Mesodermal cell (in vitro differentiated cells): Measurements from ENCODE around the gene TICRR.
"Not testable (repeated sequence)": the region's sequence is repeated elsewhere in the genome, so short reads cannot be mapped to it uniquely, and the experiment has no call there.

Experiments used
- H3K27ac ChIP-seq: 2 replicates; pipeline ENCODE4 v1.7.0; 2013; ENCODE audit warnings: mild to moderate bottlenecking, low read depth, low read length, moderate library complexity; ENCODE audit not compliant: severe bottlenecking
- H3K36me3 ChIP-seq: 2 replicates; pipeline ENCODE4 v1.7.1; 2013; ENCODE audit warnings: mild to moderate bottlenecking, low read length, moderate library complexity; ENCODE audit not compliant: control insufficient read depth, insufficient read depth
- H3K4me1 ChIP-seq: one replicate; pipeline ENCODE4 v1.7.1; 2013; ENCODE audit warnings: mild to moderate bottlenecking, low read length; ENCODE audit not compliant: insufficient read depth, control insufficient read depth, poor library complexity, severe bottlenecking
- H3K4me3 ChIP-seq: 2 replicates; pipeline ENCODE4 v1.7.0; 2013; ENCODE audit warnings: low read length, control low read depth, mild to moderate bottlenecking; ENCODE audit not compliant: insufficient read depth, poor library complexity, severe bottlenecking; ENCODE audit errors: extremely low read depth
- H3K9me3 ChIP-seq: 2 replicates; pipeline ENCODE4 v1.7.1; 2013; ENCODE audit warnings: mild to moderate bottlenecking, low read length, moderate library complexity; ENCODE audit not compliant: control insufficient read depth
- WGBS, 2 experiments: methylation state at CpG; one replicate each; pipeline ENCODE4 v1.1.5; 2013; ENCODE audit warnings: missing lambda C conversion rate in 2 of 2; ENCODE audit not compliant: insufficient coverage in 2 of 2; 5-methylcytosine and 5-hydroxymethylcytosine counted together

Gene TICRR

DNA sequence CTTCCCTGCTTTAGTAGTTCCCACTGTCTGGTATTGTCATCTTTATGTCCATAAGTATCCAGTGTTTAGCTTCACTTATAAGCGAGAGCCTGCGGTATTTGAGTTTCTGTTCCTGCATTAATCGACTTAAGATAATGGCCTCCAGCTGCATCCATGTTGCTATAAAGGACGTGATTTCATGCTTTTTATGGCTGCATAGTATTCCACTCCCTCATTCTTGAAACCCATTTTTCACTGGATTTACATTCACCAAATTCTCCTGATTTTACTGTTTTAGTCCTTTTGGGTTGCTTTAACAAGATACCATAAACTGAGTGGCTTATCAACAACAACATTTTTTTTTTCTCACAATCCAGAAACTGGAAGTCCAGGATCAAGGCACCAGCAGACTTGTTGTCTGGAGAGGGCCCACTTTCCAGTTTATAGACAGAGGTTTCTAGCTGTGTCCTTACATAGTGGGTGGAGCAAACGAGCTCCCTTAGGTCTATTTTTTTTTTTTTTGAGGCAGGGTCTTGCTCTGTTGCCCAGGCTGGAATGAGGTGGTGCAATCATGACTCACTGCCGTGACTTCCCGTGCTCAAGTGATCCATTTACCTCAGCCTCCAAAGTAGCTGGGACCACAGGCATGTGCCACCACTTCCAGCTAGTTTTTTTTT lies 6.1 kb upstream of the TICRR start:
- no peak overlapping the region for H3K27ac ChIP-seq
- no peak overlapping the region for H3K4me3 ChIP-seq
- peaks cover 10% of the 10 kb centered on the region for H3K9me3 ChIP-seq
- WGBS, 2 experiments: 75 to 88% methylated on average over 5 to 7 of the region's 7 CpGs
- no peaks in the 10 kb centered on the region for H3K36me3 ChIP-seq
- no peaks in the 10 kb centered on the region for H3K4me1 ChIP-seq

GRCh38 chr15:89575656-89576416 lies 567 bp downstream of the TICRR start:
- H3K36me3 ChIP-seq: peaks cover 25% of the 10 kb centered on the region
- peak overlapping the region; percentile 84 for H3K4me3 ChIP-seq
- H3K4me1 ChIP-seq: peaks cover 14% of the 10 kb centered on the region
- H3K9me3 ChIP-seq: no peaks in the 10 kb centered on the region
- H3K27ac ChIP-seq: peak overlapping the region; percentile 16
- WGBS, 2 experiments: 0 to 1% methylated on average over 58 to 60 of the region's 60 CpGs

GRCh38 chr15:89576417-89576773 lies 1.1 kb downstream of the TICRR start:
- Histone ChIP-seq H3K36me3 (peaks cover 31% of the 10 kb centered on the region), H3K4me3 (peak overlapping the region; percentile 84), H3K4me1 (peaks cover 15% of the 10 kb centered on the region), H3K27ac (no peak overlapping the region), H3K9me3 (no peaks in the 10 kb centered on the region)
- 0% methylated on average over 1 of the region's 1 CpG; no CpG with 5 or more reads in 1 of the 2 experiments for WGBS, 2 experiments

- no peaks in the 10 kb centered on the region for H3K9me3 ChIP-seq
- 14 to 40% methylated on average over 1 to 3 of the region's 3 CpGs for WGBS, 2 experiments
- peaks cover 42% of the 10 kb centered on the region for H3K36me3 ChIP-seq
- H3K27ac ChIP-seq: no peak overlapping the region
- peaks cover 18% of the 10 kb centered on the region for H3K4me1 ChIP-seq
- peak overlapping the region; percentile 84 for H3K4me3 ChIP-seq
These were observed 2.5 kb downstream of the TICRR start for GRCh38 chr15:89577776-89578115.

- peak overlapping the region; percentile 84 for H3K4me3 ChIP-seq
- 65 to 80% methylated on average over 1 to 2 of the region's 2 CpGs for WGBS, 2 experiments
- no peaks in the 10 kb centered on the region for H3K9me3 ChIP-seq
- peaks cover 18% of the 10 kb centered on the region for H3K4me1 ChIP-seq
- H3K27ac ChIP-seq: no peak overlapping the region
- peaks cover 45% of the 10 kb centered on the region for H3K36me3 ChIP-seq
These were observed 2.9 kb downstream of the TICRR start for GRCh38 chr15:89578146-89578545.

DNA sequence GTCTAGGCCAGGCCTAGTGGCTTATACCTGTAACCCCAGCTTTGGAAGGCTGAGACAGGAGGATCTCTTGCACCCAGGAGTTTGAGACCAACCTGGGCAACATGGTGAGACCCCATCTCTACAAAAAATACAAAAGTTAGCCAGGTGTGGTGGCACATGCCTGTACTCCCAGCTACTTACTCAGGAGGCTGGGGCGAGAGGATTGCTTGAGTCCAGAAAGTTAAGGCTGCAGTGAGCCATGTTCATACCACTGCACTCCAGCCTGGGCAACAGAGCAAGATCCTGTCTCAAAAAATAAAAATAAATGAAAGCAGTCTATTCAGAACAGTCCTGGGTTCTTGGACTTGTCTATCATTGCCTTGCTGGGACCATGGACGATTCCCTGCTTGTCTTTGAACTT lies 5.5 kb downstream of the TICRR start:
- not testable (repeated sequence) for H3K27ac ChIP-seq, H3K9me3 ChIP-seq, H3K4me3 ChIP-seq
- peaks cover 65% of the 10 kb centered on the region for H3K36me3 ChIP-seq
- peaks cover 18% of the 10 kb centered on the region for H3K4me1 ChIP-seq
- 80 to 89% methylated on average over 1 to 2 of the region's 2 CpGs for WGBS, 2 experiments

DNA sequence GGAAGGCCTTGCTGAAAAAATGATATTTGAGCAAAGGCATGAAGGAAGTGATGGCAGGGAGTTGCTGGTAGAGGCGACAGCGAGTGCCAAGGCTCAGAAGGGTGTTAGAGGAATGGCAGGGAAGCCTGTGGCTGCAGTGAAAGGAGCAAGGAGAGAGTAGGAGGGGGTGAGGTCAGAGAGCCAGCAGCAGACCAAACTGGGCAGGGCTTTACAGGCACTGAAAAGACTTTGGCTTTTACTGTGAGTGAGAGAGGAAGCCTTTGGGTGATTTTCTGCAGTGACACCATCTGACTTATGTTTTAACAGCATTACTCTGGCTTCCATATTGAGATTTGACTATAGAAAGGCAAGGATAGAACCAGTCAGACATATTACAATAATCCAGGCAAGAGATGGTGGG lies 11.4 kb downstream of the TICRR start:
- Histone ChIP-seq H3K27ac (no peak overlapping the region), H3K4me3 (no peak overlapping the region), H3K36me3 (peaks cover 90% of the 10 kb centered on the region), H3K9me3 (no peaks in the 10 kb centered on the region), H3K4me1 (peaks cover 9% of the 10 kb centered on the region)
- 93 to 100% methylated on average over 2 of the region's 2 CpGs for WGBS, 2 experiments

GRCh38 chr15:89587955-89588354 lies 12.7 kb downstream of the TICRR start:
- Histone ChIP-seq H3K4me1 (peaks cover 9% of the 10 kb centered on the region), H3K27ac (no peak overlapping the region), H3K9me3 (no peaks in the 10 kb centered on the region), H3K36me3 (peaks cover 86% of the 10 kb centered on the region), H3K4me3 (no peak overlapping the region)
- WGBS, 2 experiments: 81 to 90% methylated on average over 3 to 4 of the region's 4 CpGs

DNA sequence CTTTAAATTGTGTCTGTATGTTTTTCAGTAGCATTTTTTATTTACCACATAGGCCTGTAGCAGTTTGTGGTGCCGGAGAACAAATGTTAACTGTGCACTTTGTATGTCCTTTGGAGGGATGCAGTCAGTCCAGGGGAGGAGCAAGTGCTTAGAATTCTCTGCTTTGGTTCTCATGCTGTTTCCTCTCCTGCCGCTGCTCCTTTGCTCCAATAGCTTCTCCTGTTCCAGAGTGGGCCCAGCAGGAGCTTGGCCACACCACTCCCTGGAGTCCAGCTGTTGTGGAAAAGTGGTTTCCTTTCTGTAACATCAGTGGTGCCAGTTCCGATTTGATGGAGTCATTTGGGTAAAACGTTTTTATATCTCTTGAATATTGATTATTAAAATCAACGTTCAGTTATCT lies 16.6 kb downstream of the TICRR start:
- Histone ChIP-seq H3K36me3 (peaks cover 88% of the 10 kb centered on the region), H3K4me1 (peaks cover 6% of the 10 kb centered on the region), H3K4me3 (no peak overlapping the region), H3K27ac (no peak overlapping the region), H3K9me3 (no peaks in the 10 kb centered on the region)
- 88 to 100% methylated on average over 1 of the region's 5 CpGs for WGBS, 2 experiments

- Histone ChIP-seq H3K4me3 (no peak overlapping the region), H3K36me3 (peaks cover 85% of the 10 kb centered on the region), H3K9me3 (no peaks in the 10 kb centered on the region), H3K27ac (no peak overlapping the region), H3K4me1 (no peaks in the 10 kb centered on the region)
- WGBS, 2 experiments: 89% methylated on average over 1 of the region's 4 CpGs; no CpG with 5 or more reads in 1 of the 2 experiments
These were observed 17.7 kb downstream of the TICRR start for GRCh38 chr15:89593018-89593417.

DNA sequence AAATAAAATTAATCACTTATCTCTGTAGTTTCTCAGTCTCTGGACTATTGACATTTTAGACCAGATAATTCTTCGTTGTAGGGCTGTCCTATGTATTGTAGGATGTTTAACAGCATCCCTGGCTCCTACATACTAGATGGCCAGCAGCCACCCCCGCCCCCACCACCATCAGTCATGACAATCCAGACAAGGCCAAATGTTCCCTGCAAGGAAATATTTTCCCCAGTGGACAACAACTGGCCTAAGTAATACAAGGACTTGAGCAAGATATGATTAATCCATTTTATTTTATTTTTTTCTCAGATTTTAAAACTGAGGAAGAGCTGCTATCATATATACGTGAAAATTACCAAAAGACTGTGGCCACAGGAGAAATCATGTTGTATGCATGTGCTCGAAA lies 23.8 kb downstream of the TICRR start:
- Histone ChIP-seq H3K27ac (no peak overlapping the region), H3K4me1 (no peaks in the 10 kb centered on the region), H3K4me3 (no peak overlapping the region), H3K36me3 (peaks cover 86% of the 10 kb centered on the region), H3K9me3 (no peaks in the 10 kb centered on the region)
- 100% methylated on average over 2 to 3 of the region's 4 CpGs for WGBS, 2 experiments
